DMS 273 (cell line): ENCODE results near the gene SH3PXD2A.

Source experiments
- DNase-seq: peaks from one replicate; lab custom pipeline; 2025; ENCODE audit not compliant: unreplicated experiment; lab: John Stamatoyannopoulos, UW

SH3PXD2A gene

GRCh38 chr10:103592186-103593021 is 263.0 kb downstream of the SH3PXD2A start:
- peak; percentile 68 for DNase-seq

- no peak for DNase-seq
These were observed 264.6 kb downstream of the SH3PXD2A start for GRCh38 chr10:103590744-103591291.

GRCh38 chr10:103590060-103590459 is 265.3 kb downstream of the SH3PXD2A start:
- no peak for DNase-seq

DNA sequence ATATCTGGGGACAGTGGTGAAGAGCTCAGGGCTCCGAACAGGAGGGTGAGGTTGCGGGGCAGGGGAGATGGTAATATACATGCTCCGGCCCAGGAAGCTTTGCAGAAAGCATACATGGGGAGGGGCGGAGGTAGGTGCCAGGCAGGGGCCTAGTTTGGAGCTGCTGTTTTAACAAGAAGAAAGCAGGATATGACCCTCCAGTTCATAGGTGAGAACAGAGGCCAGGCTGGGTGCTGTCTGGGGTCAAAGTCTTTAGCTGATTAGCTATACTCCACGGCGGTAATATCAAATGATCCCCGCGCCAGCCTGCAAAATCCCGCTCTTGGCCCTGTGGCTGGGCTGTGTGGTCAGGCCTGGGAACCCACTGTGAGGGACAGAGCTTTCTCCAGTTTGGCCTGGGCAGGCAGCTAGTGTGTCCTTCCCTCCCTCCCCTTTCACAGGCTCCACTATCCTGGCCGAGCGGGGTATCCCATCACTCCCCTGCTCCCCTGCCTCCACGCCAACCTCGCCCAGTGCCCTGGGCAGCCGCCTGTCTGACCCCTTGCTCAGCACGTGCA is 266.2 kb downstream of the SH3PXD2A start:
- no peak for DNase-seq

DNA sequence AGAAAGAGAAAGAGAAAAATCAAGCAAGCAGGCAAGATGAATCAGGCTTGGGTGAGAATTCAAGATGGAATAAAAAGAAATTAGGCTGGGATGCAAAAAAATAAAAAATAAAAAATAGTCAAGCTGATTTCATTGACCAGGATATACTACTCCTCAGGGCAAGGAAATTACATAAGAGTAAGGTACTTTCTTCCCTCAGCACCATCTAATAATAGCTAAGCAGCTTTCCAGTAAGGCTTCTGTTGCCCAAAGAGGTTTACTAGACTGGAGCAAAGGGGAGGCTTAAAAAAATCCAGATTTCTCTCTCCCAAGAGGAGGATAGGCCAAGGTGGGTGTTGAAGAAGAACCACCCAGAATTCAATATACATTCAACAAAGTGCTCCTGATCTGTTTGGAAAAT is 268.3 kb downstream of the SH3PXD2A start:
- DNase-seq = no peak

- no peak for DNase-seq
These were observed 270.4 kb downstream of the SH3PXD2A start for GRCh38 chr10:103585011-103585405.

DNA sequence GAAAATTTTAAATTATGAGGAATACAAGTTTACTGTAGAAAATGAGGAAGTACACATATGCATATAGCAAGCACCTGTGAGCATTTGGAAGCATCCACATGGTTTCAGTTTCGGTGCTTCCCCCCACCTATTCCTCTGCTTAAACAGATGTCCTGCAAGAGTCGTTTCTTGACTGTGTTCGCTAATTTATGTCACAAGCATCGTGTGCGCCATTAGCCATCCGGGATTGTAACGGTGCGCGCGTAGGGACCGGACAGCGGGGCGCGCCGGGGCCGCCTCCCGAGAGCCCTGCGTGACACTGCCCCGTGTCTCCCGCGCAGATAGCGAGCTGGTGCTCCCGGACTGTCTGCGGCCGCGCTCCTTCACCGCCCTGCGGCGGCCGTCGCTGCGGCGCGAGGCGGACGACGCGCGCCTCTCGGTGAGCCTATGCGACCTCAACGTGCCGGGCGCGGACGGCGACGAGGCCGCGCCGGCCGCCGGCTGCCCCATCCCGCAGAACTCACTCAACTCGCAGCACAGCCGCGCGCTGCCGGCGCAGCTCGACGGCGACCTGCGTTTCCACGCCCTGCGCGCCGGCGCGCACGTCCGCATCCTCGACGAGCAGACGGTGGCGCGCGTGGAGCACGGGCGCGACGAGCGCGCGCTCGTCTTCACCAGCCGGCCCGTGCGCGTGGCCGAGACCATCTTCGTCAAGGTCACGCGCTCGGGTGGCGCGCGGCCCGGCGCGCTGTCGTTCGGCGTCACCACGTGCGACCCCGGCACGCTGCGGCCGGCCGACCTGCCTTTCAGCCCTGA is 271.0 kb downstream of the SH3PXD2A start:
- no peak for DNase-seq

DNA sequence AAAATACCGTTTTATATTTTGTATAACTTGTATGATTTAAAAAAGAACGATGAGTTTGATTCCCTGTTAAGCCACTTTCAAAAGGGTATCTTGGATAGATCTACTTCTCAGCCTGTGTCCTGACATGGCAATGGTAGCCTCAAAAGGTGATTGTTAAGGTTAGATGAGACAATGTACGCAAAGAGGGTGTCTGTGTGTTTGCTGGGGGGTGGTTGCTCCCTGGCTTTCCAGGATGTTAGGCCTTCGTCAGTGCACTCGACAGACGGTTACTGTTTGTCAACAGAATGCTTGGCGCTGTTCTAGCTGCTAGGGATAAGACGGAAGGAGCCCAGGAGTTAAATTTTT is 271.5 kb downstream of the SH3PXD2A start:
- DNase-seq = no peak

- DNase-seq = no peak
These were observed 272.8 kb downstream of the SH3PXD2A start for GRCh38 chr10:103582331-103583123.

DNA sequence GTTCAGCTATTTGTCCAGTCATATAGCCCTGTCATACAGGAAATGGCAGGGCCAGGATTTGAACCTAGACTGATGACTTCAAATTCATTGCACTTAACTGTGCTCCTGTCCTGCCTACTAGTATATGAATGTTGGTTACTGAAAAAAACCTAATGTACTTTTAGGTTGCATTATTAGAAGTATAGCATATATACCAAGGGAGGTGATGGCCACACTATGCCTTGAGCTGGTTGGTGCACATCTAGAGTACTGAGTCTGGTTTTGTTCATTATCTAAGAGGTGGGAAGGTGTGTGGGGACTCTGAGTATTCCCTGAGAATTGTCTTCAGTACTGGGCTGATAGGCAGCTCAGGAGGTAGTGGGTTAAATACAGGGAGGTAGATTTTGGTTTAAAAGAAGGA is 273.9 kb downstream of the SH3PXD2A start:
- DNase-seq = no peak

DNA sequence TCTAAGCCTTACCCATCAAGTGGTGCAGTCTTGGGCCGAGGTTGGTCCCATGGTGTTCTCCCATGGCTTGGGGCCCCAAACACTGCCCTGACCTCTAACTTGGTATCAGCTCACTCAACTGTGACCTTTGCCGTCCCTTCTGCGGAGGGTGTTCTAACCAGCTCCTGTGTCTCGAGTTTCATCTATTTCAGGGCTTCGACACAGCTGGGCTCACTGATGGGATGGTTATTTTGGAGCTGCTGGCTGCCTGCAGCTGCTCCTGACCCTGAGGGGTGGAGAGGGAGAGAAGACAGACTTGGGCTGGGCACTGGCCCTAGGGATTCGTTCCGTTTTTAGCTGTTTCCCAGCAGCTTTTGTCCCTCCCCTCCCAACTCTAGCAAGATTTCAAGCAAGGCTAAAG is 274.9 kb downstream of the SH3PXD2A start:
- peak; percentile 36 for DNase-seq

GRCh38 chr10:103580011-103580410 is 275.4 kb downstream of the SH3PXD2A start:
- DNase-seq = peak; percentile 31

GRCh38 chr10:103578782-103579382 is 276.5 kb downstream of the SH3PXD2A start:
- no peak for DNase-seq

- DNase-seq = peak; percentile 55
These were observed 278.5 kb downstream of the SH3PXD2A start for GRCh38 chr10:103576862-103577261.

DNA sequence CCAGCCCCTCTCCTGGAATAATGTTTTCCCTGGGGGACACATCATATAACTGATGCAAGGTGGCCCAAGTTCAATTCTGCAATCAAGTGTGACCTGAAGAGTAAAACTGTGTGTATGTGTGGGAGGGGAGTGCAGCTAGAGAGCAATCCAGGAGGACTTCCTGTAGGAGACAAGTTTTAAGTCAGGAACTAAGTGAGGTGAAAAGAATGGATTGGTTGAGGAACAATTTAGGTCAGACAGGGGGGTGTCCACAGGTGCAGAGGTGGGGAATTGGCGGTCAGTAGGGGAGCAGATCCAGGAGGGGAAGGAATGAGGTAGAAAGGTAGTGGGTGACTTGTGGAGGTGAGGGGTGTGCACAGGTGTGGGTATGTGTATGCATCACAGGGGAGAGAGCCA is 279.3 kb downstream of the SH3PXD2A start:
- DNase-seq = no peak

DNA sequence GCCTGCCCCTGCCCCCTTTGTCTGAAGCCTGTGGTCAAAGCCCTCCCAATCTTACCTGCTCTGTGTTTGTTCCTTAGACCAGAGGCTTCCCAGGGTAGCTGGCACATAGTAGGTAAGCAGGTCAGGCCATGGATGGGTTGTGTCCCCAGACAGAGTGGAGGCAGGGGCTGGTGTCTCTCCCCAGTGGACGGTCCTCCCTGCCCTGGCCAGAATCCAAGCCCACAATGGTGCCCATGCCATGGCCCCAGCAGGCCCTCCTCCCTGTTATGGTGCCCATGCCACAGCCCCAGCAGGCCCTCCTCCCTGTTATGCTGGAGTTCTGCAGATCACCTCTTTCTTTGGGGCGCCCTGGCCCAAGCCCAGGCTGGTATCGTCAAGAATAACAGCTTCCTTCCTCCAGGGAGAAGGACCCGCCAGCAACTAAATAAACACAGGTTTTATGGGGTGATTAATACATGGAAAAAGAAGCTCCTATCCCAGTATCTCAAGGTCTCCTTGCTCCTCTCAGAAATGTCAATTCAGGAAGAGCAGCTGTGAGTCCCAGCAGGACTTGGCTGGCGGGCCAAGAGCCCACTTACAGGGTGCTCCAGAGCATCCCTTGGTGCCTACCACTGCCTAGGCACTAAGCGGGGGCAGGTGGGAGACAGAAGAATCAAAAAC is 279.8 kb downstream of the SH3PXD2A start:
- no peak for DNase-seq

DNA sequence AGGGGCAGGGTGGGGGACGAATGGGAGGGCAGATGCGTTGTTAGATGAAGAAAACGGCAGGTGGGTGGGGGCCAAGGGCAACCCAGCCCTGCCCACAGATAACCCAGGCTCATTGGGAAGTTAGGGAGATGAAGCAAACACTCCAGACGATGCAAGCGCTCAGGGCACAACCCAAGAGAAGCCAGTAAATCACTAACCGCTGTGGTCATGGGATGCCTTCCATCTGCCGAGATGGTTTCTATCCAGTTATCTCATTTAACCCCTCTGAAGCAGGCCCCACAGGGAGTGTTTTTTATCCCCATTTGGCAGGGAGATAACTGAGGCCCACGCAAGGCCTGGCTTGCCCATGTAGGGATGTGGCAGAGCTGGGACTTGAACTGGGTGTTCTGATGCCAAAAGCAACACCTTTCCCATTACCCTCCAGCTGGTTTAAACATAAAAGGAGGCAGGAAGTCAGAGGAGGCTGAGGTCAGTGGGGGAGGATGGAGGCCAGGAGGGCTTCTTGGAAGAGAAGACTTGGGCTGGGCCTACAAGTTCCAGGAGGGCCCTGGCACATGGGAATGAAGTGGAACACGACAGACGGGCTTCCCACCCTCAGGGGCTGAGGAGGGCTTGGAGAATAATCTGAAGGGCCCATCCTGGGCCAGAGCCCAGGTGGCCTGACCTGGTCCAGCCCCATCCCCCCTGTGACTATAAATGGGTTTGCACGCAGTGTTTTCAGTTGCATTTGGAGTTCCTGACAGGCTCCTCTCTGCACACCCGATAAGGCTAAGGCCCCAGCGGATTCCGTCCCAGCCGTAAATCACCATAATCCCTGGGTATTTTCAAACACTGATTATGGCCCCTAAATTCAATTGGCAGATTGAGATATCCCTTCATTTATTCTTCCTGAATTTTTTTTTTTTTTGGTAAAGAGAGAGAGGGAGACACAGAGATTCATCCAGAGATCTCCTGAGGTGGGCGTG is 281.0 kb downstream of the SH3PXD2A start:
- DNase-seq = peak; percentile 34

GRCh38 chr10:103573205-103573487 is 282.2 kb downstream of the SH3PXD2A start:
- DNase-seq = no peak
